Measurements from ENCODE around the gene TIGIT. TPM values are rescaled to one million over a fixed set of nuclear protein-coding genes. Genes with fewer than 3 reads are reported as not detected.
"Not testable (repeated sequence)": the region's sequence is repeated elsewhere in the genome, so short reads cannot be mapped to it uniquely, and the experiment has no call there.

The TIGIT gene
- under 1 TPM; 0.14 to 0.58 (median 0.25) TPM for polyA plus RNA-seq (ENCODE audit: insufficient read depth in 1 of 5, insufficient read length in 5 of 5, low replicate concordance in 1 of 5)
- long read RNA-seq, donor 1, result 0 reads
- long read RNA-seq, donor 2, result 0 reads
- long read RNA-seq, donor 3, result 0 reads
- long read RNA-seq, donor 4, result 0 reads
- long read RNA-seq, donor 5, result 0 reads
- long read RNA-seq, donor 6, partial matches to known transcripts, result 0 of 1 reads
- long read RNA-seq, donor 6, other reads (novel, unspliced or antisense), result 0 of 1 reads
- long read RNA-seq, donor 7, result 0 reads
- long read RNA-seq, donor 8, result 0 reads

- DNase-seq, result no peak
Measured at GRCh38 chr3:114293838-114294535, at the start of gene TIGIT. Gene TIGIT, plus strand, starts transcription at chr3:114294028. Its CDS starts 34 bp downstream, at chr3:114294062.

GRCh38 chr3:114252954-114253353 is 40.9 kb upstream of the TIGIT start:
- DNase-seq, result no peak

- no peak for DNase-seq
Measured at GRCh38 chr3:114253505-114253904, 40.3 kb upstream of the TIGIT start.

- DNase-seq, result no peak
Measured at GRCh38 chr3:114259566-114259965, 34.3 kb upstream of the TIGIT start.

GRCh38 chr3:114260152-114260551 is 33.7 kb upstream of the TIGIT start:
- DNase-seq, result no peak

GRCh38 chr3:114270019-114270418 is 23.8 kb upstream of the TIGIT start:
- no peak for DNase-seq

GRCh38 chr3:114272271-114272670 is 21.6 kb upstream of the TIGIT start:
- DNase-seq, result no peak

GRCh38 chr3:114274929-114275328 is 18.9 kb upstream of the TIGIT start:
- no peak for DNase-seq

- DNase-seq, result not testable (repeated sequence)
Measured at GRCh38 chr3:114276856-114277255, 17.0 kb upstream of the TIGIT start.

- no peak for DNase-seq
Measured at GRCh38 chr3:114284644-114285043, 9.2 kb upstream of the TIGIT start.

GRCh38 chr3:114285648-114286230 is 8.1 kb upstream of the TIGIT start:
- DNase-seq, result no peak

GRCh38 chr3:114286266-114286665 is 7.6 kb upstream of the TIGIT start:
- DNase-seq, result no peak

GRCh38 chr3:114290911-114291901 is 2.6 kb upstream of the TIGIT start:
- peak in 1 of 2 donors; percentile 3 for DNase-seq

GRCh38 chr3:114294940-114295480 is 1.2 kb downstream of the TIGIT start:
- DNase-seq, result no peak

- DNase-seq, result no peak
Measured at GRCh38 chr3:114295946-114296345, 2.1 kb downstream of the TIGIT start.

- DNase-seq, result no peak
Measured at GRCh38 chr3:114299421-114299820, 5.6 kb downstream of the TIGIT start.

- no peak for DNase-seq
Measured at GRCh38 chr3:114299941-114300624, 6.3 kb downstream of the TIGIT start.

- DNase-seq, result no peak
Measured at GRCh38 chr3:114307222-114307830, 13.5 kb downstream of the TIGIT start.

- no peak for DNase-seq
Measured at GRCh38 chr3:114307832-114308231, 14.0 kb downstream of the TIGIT start.

GRCh38 chr3:114308377-114308776 is 14.5 kb downstream of the TIGIT start:
- no peak for DNase-seq

Measured in right lung (tissue), 10 donors.